Gastroesophageal sphincter (tissue), 3 donors: Measurements from ENCODE around the gene NRF1.

Source experiments
- EP300 ChIP-seq: sonication (generic); formaldehyde crosslinking; IDR thresholded peaks from one replicate; pipeline ENCODE4 v1.6.1; 2017; ENCODE audit warnings: antibody characterized with exemption, mild to moderate bottlenecking
- POLR2A ChIP-seq, 2 donors: fragments of 450-650 bp; IDR thresholded peaks; one replicate each; pipeline ENCODE4 v1.6.1; 2017; ENCODE audit warnings: antibody characterized with exemption in 2 of 2, mild to moderate bottlenecking in 2 of 2, moderate library complexity in 1 of 2
- POLR2AphosphoS5 ChIP-seq: sonication (generic); formaldehyde crosslinking; IDR thresholded peaks from one replicate; pipeline ENCODE4 v1.6.1; 2017; ENCODE audit warnings: antibody characterized with exemption
- TF ChIP-seq, protein P1 (sequence below), 4 experiments: fragments of 200-600 bp in 2 of 4; fragments of 450-650 bp in 2 of 4; sonication (generic) in 1 of 4; IDR thresholded peaks; one replicate each; pipeline ENCODE4 v1.5.1; 2017 to 2019; ENCODE audit warnings: antibody characterized with exemption in 4 of 4, mild to moderate bottlenecking in 2 of 4, moderate library complexity in 2 of 4

DNA sequence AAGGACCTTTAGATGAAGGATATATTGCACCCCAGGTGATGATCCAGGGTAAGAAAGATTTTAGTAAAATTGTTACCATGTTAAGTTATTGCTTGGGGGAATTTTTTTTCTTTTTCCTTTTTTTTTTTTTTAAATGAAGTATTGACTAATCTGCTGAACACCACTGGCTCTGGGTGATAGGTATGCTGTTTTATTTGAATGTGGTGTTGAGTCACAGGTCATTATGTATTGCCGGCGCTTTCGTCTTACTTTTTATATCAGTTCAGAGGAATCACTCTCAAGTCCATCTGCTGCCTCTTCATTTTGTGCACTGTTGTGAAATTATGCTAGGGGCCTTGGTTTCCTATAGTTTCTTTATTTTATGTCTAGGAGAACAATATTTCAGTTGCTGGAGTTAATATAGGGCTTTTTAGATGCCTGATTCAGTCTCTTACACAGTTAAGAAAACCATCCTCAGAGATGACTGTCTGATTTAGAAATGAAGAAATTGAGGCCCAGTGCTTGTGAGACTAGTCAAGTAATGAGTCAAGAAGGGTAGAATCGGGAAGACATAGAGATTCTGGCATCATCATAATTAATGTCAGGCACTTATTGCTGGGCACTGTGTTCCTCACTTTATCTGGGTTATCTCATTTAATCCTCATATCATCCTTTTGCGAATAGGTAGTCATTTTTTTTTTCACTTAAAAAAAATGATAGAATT lies 38.7 kb downstream of the NRF1 start:
- TF ChIP-seq, protein P1, sequence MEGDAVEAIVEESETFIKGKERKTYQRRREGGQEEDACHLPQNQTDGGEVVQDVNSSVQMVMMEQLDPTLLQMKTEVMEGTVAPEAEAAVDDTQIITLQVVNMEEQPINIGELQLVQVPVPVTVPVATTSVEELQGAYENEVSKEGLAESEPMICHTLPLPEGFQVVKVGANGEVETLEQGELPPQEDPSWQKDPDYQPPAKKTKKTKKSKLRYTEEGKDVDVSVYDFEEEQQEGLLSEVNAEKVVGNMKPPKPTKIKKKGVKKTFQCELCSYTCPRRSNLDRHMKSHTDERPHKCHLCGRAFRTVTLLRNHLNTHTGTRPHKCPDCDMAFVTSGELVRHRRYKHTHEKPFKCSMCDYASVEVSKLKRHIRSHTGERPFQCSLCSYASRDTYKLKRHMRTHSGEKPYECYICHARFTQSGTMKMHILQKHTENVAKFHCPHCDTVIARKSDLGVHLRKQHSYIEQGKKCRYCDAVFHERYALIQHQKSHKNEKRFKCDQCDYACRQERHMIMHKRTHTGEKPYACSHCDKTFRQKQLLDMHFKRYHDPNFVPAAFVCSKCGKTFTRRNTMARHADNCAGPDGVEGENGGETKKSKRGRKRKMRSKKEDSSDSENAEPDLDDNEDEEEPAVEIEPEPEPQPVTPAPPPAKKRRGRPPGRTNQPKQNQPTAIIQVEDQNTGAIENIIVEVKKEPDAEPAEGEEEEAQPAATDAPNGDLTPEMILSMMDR (IDR thresholded peaks at IDR 0.05), result no peak
- TF ChIP-seq POLR2A (IDR thresholded peaks at IDR 0.05) (no peak), POLR2AphosphoS5 (no peak), EP300 (no peak)
